RCC 7860 (cell line): Measurements from ENCODE around the gene TMEM47.
A peak's percentile ranks its signal among the peaks of the same experiment; 100 is the strongest.

ENCODE experiments used
- DNase-seq: peaks from one replicate; pipeline ENCODE4 v3.0.0-alpha.2; 2015; ENCODE audit warnings: low spot score
- FAIRE-seq: peaks from 2 replicates; lab custom pipeline; 2012; peaks lifted over from hg19 to GRCh38; lab: Jason Lieb, UNC

The TMEM47 gene

DNA sequence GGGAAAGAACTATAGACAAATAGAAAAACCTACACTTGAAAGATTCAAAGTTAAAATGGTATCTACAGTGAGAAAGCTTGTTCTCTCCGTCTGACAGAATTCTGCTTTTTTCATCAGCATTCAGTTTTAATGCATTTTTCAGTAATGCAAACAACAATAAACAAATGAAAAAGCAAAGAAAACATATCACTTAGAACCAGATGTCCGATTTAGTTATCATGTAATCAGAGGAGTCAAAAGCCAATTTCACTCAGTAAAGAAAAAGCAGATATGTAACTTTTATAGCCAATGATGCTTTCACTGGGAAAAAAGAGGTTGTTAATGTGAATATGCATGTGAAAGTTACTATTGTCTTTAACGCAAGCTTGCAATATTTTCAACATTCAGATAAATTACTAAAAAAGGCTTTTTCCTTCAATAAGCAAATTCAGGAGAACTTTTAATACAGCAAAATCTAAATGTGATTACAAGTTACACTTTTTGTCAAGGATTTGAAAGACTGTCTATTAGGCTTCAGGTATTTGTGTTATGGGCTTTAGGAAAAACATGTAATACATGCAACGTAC, 70.7 kb downstream of the TMEM47 start:
- DNase-seq (no peak), FAIRE-seq (no peak)

DNA sequence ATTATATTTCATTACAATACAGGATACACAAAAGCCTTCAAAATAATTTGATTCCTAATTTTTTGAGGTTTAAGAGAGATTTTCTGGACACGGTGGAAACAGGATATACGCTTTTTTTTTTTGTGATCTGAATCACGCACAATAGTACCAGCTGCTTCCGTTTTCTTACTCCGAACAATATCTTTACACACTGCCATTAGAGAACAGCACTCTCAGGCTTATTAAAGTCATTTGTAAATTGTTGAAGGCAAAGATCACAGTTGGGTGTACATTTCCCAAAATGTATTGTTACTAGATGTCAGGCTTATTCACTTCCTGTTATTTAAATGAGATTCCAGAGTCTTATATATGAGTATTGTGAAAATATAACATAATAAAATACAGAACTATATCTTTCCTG, 71.5 kb downstream of the TMEM47 start:
- FAIRE-seq (no peak), DNase-seq (no peak)

DNA sequence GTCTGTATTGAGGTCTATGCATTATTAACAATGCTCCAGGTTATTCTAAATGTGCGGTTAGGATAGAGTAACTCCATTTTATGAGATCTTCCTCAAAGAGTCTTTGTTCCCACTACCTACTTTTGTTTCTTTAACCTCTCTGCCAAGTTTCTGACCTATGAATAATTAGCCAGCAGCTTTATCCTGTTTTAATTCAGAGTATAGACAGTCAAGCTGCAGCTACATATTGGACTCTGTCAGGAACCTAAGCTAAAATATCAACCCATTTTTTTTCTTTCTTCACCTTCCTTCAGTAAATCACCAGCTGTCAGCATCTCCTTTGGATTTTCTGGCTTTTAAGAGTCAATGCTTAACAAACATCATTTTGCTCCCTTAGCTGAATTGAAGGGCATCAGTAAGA, 72.3 kb downstream of the TMEM47 start:
- no peak for FAIRE-seq
- no peak for DNase-seq

DNA sequence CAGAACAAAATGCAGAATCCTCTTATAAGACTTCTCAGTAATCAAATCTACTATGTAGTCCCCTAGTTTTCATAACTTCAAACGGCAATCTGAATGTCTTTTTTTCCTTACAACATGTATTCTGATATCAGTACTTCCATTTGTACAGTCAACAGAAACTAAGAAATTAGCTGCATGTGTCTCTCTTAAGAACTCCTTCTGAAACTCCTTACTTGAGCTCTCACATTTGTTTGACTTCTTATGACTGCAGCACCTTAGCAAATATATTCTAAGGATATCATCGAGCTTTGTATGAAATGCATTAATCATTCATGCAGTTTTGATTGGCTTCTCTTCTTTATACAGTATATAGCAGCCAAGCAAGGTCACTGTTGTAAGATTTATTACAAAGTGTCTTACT, 77.0 kb downstream of the TMEM47 start:
- DNase-seq: no peak
- FAIRE-seq: no peak

DNA sequence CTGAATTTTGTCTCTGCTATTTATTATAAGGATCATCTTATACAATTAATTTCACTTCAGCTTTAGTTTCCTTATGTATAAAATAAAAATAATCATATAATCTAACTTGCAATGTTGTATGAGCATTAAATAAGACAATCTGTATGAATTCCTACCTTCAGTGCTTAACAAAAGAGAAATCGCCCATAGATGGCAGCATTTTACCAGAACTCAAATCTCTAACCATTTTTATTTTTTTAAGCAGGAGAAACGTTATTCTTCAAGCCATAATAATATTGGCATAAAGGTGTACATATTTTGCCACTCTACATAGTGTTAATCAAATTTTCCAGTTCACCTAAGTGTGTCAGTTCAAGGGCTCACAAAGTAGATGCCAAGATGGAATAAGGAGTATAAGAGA, 78.8 kb downstream of the TMEM47 start:
- FAIRE-seq: peak; percentile 84
- no peak for DNase-seq
